Measurements from ENCODE around the gene ADORA3. TPM values are rescaled to one million over a fixed set of nuclear protein-coding genes. Genes with fewer than 3 reads are reported as not detected.

Gene ADORA3
- total and polyA plus RNA-seq, 2 of the 4 experiments (the other 2 are of a cell fraction) = not detected

DNA sequence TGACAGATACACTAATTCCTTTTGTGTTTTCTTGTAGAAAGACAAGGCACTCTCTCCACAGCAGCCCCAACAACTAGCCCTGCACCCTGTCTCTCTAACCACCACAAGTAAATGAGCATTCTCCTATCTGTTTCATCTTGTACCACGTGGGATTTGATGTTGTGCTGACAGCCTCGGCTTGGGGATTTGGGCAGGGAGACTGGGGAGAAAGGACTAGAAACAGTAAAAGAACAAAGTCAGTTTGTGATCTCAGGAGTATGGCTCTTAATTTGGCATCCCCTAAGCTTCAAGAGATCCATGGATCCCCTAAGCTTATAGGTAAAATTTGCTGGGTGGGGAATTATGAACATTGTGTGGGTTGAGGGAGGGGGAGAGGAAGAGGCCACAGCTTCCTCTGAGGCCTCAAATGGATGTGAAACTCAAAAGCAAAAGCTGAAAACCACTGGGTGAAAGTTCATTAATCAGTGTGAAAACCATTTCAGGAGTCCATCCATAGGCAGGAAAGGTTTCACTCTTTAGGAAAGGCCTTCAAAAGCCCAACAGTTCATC lies 26.6 kb downstream of the ADORA3 start (continued):
- no peak for TF ChIP-seq USF2 (IDR thresholded peaks at IDR 0.05; ENCODE audit: low read depth, low read length)
- TF ChIP-seq RCOR1 (IDR thresholded peaks at IDR 0.05; ENCODE audit: insufficient replicate concordance, low read length) = no peak
- TF ChIP-seq MAZ (IDR thresholded peaks at IDR 0.05; ENCODE audit: borderline replicate concordance, low read depth, low read length) = no peak
- no peak for TF ChIP-seq RFX5 (IDR thresholded peaks at IDR 0.05; ENCODE audit: low read depth, low read length)

- CTCF ChIA-PET = no interaction called here
- in situ Hi-C loops (cut with MboI; ENCODE audit: low sequenced_read_pairs) = loop anchor here (25.0 kb wide), 1 partner anchor 886 kb away; no protein-coding TSS in a partner anchor
- Histone ChIP-seq H3K9ac (ENCODE audit: low read depth, low read length) (no peak overlapping the region), H3K27me3 (ENCODE audit: control insufficient read depth, insufficient read depth, low read length) (no peaks in the 10 kb centered on the region), H2BK15ac (ENCODE audit: low read depth, low read length) (no peak overlapping the region), H3K27ac (ENCODE audit: insufficient read depth, low read length) (no peak overlapping the region), H3K36me3 (ENCODE audit: control insufficient read depth, insufficient read depth, low read length) (no peaks in the 10 kb centered on the region), H3K14ac (replicated peaks; ENCODE audit: low read depth, low read length) (no peak overlapping the region), H2AFZ (replicated peaks; ENCODE audit: low read length, poor library complexity) (no peak overlapping the region), H3K23ac (ENCODE audit: low read depth, low read length) (no peak overlapping the region), H3K18ac (ENCODE audit: low read depth, low read length) (no peak overlapping the region), H2BK5ac (ENCODE audit: low read depth, low read length, poor library complexity, severe bottlenecking) (no peak overlapping the region), H3K79me1 (ENCODE audit: low read depth in 1 of 2, low read length in 2 of 2) (no peaks in the 10 kb centered on the region), H4K20me1 (ENCODE audit: insufficient read depth, low read length) (no peaks in the 10 kb centered on the region), H3K56ac (ENCODE audit: extremely low read depth, insufficient read depth, low read length) (no peak overlapping the region), H2AK9ac (replicated peaks; ENCODE audit: low read depth, low read length, poor library complexity) (no peak overlapping the region), H4K5ac (ENCODE audit: low read depth, low read length) (no peak overlapping the region), H4K91ac (ENCODE audit: insufficient read depth, low read depth, low read length) (no peak overlapping the region), H3K9me3 (ENCODE audit: control insufficient read depth, insufficient read depth, low read length) (no peaks in the 10 kb centered on the region), H3K4me1 (ENCODE audit: control insufficient read depth, insufficient read depth, low read length) (no peaks in the 10 kb centered on the region), H3K4me2 (ENCODE audit: low read depth, low read length) (no peak overlapping the region), H2AK5ac (ENCODE audit: low read depth, low read length) (no peak overlapping the region), H2BK120ac (ENCODE audit: low read depth, low read length) (no peak overlapping the region), H3K9me1 (ENCODE audit: insufficient read depth, low read length) (no peaks in the 10 kb centered on the region), H2BK20ac (ENCODE audit: low read depth, low read length) (no peak overlapping the region), H3K4ac (ENCODE audit: low read depth, low read length) (no peak overlapping the region), H3K4me3 (ENCODE audit: insufficient read depth, low read depth, low read length) (no peak overlapping the region), H4K8ac (ENCODE audit: low read depth in 2 of 2, low read length in 2 of 2) (no peak overlapping the region)
- dilution Hi-C loops (cut with HindIII; ENCODE audit: low sequenced_read_pairs, unreplicated experiment) = no loop called here
- no TSS peak for BruUV-seq (replicated peaks)
- no peak for DNase-seq
- no peak for ATAC-seq (ENCODE audit: low read depth)
- POLR2A ChIA-PET (ENCODE audit: unreplicated experiment) = no interaction called here
- intact Hi-C loops (cut with micrococcal nuclease) = no loop called here
- no peak for TF ChIP-seq ELK1 (IDR thresholded peaks at IDR 0.05; ENCODE audit: borderline replicate concordance, low read depth, low read length)
- TF ChIP-seq RCOR1 (IDR thresholded peaks at IDR 0.05; ENCODE audit: insufficient replicate concordance, low read length) = no peak
- TF ChIP-seq CEBPB (IDR thresholded peaks at IDR 0.05; ENCODE audit: low read depth, low read length) = no peak
- no peak for TF ChIP-seq CHD1 (IDR thresholded peaks at IDR 0.05; ENCODE audit: low read depth, low read length)
- no peak for TF ChIP-seq MAFK (IDR thresholded peaks at IDR 0.05; ENCODE audit: low read depth, low read length)
- no peak for TF ChIP-seq BHLHE40 (IDR thresholded peaks at IDR 0.05; ENCODE audit: low read depth, low read length)
- no peak for TF ChIP-seq USF2 (IDR thresholded peaks at IDR 0.05; ENCODE audit: low read depth, low read length)
- TF ChIP-seq MAZ (IDR thresholded peaks at IDR 0.05; ENCODE audit: borderline replicate concordance, low read depth, low read length) = no peak
- TF ChIP-seq, protein P1, sequence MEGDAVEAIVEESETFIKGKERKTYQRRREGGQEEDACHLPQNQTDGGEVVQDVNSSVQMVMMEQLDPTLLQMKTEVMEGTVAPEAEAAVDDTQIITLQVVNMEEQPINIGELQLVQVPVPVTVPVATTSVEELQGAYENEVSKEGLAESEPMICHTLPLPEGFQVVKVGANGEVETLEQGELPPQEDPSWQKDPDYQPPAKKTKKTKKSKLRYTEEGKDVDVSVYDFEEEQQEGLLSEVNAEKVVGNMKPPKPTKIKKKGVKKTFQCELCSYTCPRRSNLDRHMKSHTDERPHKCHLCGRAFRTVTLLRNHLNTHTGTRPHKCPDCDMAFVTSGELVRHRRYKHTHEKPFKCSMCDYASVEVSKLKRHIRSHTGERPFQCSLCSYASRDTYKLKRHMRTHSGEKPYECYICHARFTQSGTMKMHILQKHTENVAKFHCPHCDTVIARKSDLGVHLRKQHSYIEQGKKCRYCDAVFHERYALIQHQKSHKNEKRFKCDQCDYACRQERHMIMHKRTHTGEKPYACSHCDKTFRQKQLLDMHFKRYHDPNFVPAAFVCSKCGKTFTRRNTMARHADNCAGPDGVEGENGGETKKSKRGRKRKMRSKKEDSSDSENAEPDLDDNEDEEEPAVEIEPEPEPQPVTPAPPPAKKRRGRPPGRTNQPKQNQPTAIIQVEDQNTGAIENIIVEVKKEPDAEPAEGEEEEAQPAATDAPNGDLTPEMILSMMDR (conservative IDR thresholded peaks at IDR 0.05; ENCODE audit: low read depth, low read length) = no peak
- no peak for TF ChIP-seq NFE2L2 (IDR thresholded peaks at IDR 0.05; ENCODE audit: low read depth, low read length)
- TF ChIP-seq MXI1 (IDR thresholded peaks at IDR 0.05; ENCODE audit: borderline replicate concordance, low read depth, low read length) = no peak
These were observed 27.2 kb downstream of the ADORA3 start for GRCh38 chr1:111476214-111476613.
